ENCODE data around the gene ZNF750. TPM values are rescaled to one million over a fixed set of nuclear protein-coding genes. Genes with fewer than 3 reads are reported as not detected.

The ZNF750 gene
- total RNA-seq, 1 experiment from 2014 or later, result not detected

DNA sequence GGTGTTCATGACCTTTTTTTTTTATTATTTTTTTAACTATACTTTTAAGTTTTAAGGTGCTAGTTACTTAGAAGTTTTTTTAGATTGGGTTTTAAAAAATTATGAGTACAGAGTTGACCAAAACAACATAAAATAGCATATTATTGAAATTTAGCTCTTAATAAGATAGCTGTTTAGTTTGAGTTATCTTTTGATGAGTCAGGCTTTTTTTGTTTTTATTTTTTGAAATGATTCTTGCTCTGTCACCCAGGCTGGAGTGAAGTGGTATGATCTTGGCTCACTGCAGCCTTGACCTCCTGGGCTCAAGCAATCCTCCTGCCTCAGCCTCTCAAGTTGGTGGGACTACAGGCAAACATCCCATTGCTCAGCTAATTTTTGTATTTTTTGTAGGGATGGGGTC, 13.6 kb downstream of the ZNF750 start:
- intact Hi-C loops (cut with micrococcal nuclease; ENCODE audit: unreplicated experiment) (no loop called here), in situ Hi-C loops (cut with HindIII; ENCODE audit: low pct_unique_long_range_greater_than_20kb, low sequenced_read_pairs) (no loop called here)
- no TSS peak for BruUV-seq (replicated peaks)
- POLR2A ChIA-PET, result no interaction called here
- no peaks in the 10 kb centered on the region for H3K9me3 ChIP-seq (ENCODE audit: control insufficient read depth, insufficient read depth, low read depth, low read length)
- H3K4me1 ChIP-seq (ENCODE audit: control insufficient read depth, insufficient read depth, low read length), result no peaks in the 10 kb centered on the region
- H3K27ac ChIP-seq (ENCODE audit: low read length), result no peak overlapping the region
- no peak for ATAC-seq
- no peak overlapping the region for H3K4me3 ChIP-seq (ENCODE audit: low read depth in 2 of 2, low read length in 2 of 2)
- CTCF ChIA-PET, result no interaction called here
- DNase-seq (ENCODE audit: low read depth, low spot score), result no peak
- no peaks in the 10 kb centered on the region for H3K36me3 ChIP-seq (ENCODE audit: control insufficient read depth, insufficient read depth, low read length)
- H3K27me3 ChIP-seq (ENCODE audit: control insufficient read depth, insufficient read depth, low read length), result no peaks in the 10 kb centered on the region
- TF ChIP-seq POLR2AphosphoS5 (IDR thresholded peaks at IDR 0.05; ENCODE audit: low read depth, low read length) (no peak), TCF7L2 (IDR thresholded peaks at IDR 0.05; ENCODE audit: low read depth, low read length) (no peak), SIN3A (IDR thresholded peaks at IDR 0.05; ENCODE audit: borderline replicate concordance, insufficient read depth, low read depth, low read length) (no peak)
- TF ChIP-seq, protein P1, sequence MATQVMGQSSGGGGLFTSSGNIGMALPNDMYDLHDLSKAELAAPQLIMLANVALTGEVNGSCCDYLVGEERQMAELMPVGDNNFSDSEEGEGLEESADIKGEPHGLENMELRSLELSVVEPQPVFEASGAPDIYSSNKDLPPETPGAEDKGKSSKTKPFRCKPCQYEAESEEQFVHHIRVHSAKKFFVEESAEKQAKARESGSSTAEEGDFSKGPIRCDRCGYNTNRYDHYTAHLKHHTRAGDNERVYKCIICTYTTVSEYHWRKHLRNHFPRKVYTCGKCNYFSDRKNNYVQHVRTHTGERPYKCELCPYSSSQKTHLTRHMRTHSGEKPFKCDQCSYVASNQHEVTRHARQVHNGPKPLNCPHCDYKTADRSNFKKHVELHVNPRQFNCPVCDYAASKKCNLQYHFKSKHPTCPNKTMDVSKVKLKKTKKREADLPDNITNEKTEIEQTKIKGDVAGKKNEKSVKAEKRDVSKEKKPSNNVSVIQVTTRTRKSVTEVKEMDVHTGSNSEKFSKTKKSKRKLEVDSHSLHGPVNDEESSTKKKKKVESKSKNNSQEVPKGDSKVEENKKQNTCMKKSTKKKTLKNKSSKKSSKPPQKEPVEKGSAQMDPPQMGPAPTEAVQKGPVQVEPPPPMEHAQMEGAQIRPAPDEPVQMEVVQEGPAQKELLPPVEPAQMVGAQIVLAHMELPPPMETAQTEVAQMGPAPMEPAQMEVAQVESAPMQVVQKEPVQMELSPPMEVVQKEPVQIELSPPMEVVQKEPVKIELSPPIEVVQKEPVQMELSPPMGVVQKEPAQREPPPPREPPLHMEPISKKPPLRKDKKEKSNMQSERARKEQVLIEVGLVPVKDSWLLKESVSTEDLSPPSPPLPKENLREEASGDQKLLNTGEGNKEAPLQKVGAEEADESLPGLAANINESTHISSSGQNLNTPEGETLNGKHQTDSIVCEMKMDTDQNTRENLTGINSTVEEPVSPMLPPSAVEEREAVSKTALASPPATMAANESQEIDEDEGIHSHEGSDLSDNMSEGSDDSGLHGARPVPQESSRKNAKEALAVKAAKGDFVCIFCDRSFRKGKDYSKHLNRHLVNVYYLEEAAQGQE (IDR thresholded peaks at IDR 0.05; ENCODE audit: insufficient read depth in 1 of 2, low read depth in 2 of 2, low read length in 1 of 2), result no peak
- TF ChIP-seq, protein P2, sequence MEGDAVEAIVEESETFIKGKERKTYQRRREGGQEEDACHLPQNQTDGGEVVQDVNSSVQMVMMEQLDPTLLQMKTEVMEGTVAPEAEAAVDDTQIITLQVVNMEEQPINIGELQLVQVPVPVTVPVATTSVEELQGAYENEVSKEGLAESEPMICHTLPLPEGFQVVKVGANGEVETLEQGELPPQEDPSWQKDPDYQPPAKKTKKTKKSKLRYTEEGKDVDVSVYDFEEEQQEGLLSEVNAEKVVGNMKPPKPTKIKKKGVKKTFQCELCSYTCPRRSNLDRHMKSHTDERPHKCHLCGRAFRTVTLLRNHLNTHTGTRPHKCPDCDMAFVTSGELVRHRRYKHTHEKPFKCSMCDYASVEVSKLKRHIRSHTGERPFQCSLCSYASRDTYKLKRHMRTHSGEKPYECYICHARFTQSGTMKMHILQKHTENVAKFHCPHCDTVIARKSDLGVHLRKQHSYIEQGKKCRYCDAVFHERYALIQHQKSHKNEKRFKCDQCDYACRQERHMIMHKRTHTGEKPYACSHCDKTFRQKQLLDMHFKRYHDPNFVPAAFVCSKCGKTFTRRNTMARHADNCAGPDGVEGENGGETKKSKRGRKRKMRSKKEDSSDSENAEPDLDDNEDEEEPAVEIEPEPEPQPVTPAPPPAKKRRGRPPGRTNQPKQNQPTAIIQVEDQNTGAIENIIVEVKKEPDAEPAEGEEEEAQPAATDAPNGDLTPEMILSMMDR (IDR thresholded peaks at IDR 0.05), result no peak

DNA sequence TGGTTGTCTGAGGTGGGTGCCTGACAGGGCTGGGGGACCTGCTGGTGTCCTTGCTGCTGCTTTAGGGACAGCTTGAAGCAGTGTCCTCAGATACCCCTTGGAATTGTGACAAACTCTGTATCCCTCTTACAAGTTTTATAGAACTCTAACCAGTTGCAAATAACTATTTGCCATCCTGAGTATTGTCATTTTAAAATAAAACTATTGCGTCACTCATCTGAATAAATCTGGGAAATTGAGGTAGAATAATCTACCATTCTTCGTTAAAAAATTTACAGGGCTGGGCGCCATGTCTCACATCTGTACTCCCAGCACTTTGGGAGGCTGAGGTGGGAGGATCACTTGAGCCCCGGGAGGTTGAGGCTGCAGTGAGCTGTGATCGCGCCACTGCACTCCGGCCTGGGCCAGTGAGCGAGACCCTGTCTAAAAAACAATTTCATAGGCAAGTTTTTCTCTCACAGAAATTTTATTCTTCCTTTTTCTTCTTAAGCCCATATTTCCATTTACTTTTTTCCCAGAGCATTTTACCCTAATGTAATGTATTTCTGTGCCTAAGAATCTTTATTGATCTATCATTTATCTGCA, 14.2 kb downstream of the ZNF750 start:
- no peaks in the 10 kb centered on the region for H3K4me1 ChIP-seq (ENCODE audit: control insufficient read depth, insufficient read depth, low read length)
- H3K4me3 ChIP-seq (ENCODE audit: low read depth in 2 of 2, low read length in 2 of 2), result no peak overlapping the region
- BruUV-seq (replicated peaks), result no TSS peak
- no peak for ATAC-seq
- H3K36me3 ChIP-seq (ENCODE audit: control insufficient read depth, insufficient read depth, low read length), result no peaks in the 10 kb centered on the region
- ChIA-PET POLR2A (no interaction called here), CTCF (no interaction called here)
- TF ChIP-seq, protein P2 (IDR thresholded peaks at IDR 0.05), result no peak
- TF ChIP-seq, protein P1 (IDR thresholded peaks at IDR 0.05; ENCODE audit: insufficient read depth in 1 of 2, low read depth in 2 of 2, low read length in 1 of 2), result no peak
- no peak for TF ChIP-seq TCF7L2 (IDR thresholded peaks at IDR 0.05; ENCODE audit: low read depth, low read length)
- no peak for TF ChIP-seq SIN3A (IDR thresholded peaks at IDR 0.05; ENCODE audit: borderline replicate concordance, insufficient read depth, low read depth, low read length)
- no peak for TF ChIP-seq POLR2AphosphoS5 (IDR thresholded peaks at IDR 0.05; ENCODE audit: low read depth, low read length)
- in situ Hi-C loops (cut with HindIII; ENCODE audit: low pct_unique_long_range_greater_than_20kb, low sequenced_read_pairs) (no loop called here), intact Hi-C loops (cut with micrococcal nuclease; ENCODE audit: unreplicated experiment) (no loop called here)
- H3K27me3 ChIP-seq (ENCODE audit: control insufficient read depth, insufficient read depth, low read length), result no peaks in the 10 kb centered on the region
- no peak for DNase-seq (ENCODE audit: low read depth, low spot score)
- H3K9me3 ChIP-seq (ENCODE audit: control insufficient read depth, insufficient read depth, low read depth, low read length), result no peaks in the 10 kb centered on the region
- no peak overlapping the region for H3K27ac ChIP-seq (ENCODE audit: low read length)

Data from Panc1 (cell line).